Measurements from ENCODE around the gene COL20A1.
A peak's percentile ranks its signal among the peaks of the same experiment; 100 is the strongest.

The COL20A1 gene

GRCh38 chr20:63359937-63360849 is 67.2 kb downstream of the COL20A1 start (continued):
- TF ChIP-seq ZNF362 (tag by site-specific recombination; IDR thresholded peaks at IDR 0.05) (no peak), ZNF394 (tag by site-specific recombination; IDR thresholded peaks at IDR 0.05; ENCODE audit: borderline replicate concordance) (no peak), ZNF747 (tag by site-specific recombination; IDR thresholded peaks at IDR 0.05) (no peak), PRDM6 (tag by site-specific recombination; IDR thresholded peaks at IDR 0.05) (no peak), ZNF404 (tag by site-specific recombination; IDR thresholded peaks at IDR 0.05) (no peak), ZEB2 (tag by site-specific recombination; IDR thresholded peaks at IDR 0.05) (no peak), ZNF510 (tag by site-specific recombination; IDR thresholded peaks at IDR 0.05; ENCODE audit: insufficient replicate concordance) (no peak), ZNF280C (tag by site-specific recombination; IDR thresholded peaks at IDR 0.05) (no peak), ATF2 (tag by site-specific recombination; IDR thresholded peaks at IDR 0.05; ENCODE audit: low read depth) (no peak), ZFP69B (tag by site-specific recombination; IDR thresholded peaks at IDR 0.05) (peak; percentile 35; the same call in 1 of the 2 replicates), TCF7L2 (IDR thresholded peaks at IDR 0.05; ENCODE audit: borderline replicate concordance, low read depth, low read length) (no peak), ZNF114 (tag by site-specific recombination; IDR thresholded peaks at IDR 0.05) (no peak), MYNN (tag by site-specific recombination; IDR thresholded peaks at IDR 0.05; ENCODE audit: borderline replicate concordance) (no peak), ZNF26 (tag by site-specific recombination; IDR thresholded peaks at IDR 0.05) (no peak), ZNF335 (tag by site-specific recombination; conservative IDR thresholded peaks at IDR 0.05) (peak; percentile 37; the same call in 1 of the 2 replicates), KLF1 (tag by site-specific recombination; IDR thresholded peaks at IDR 0.05) (peak; percentile 95), ZBTB11 (tag by site-specific recombination; conservative IDR thresholded peaks at IDR 0.05; ENCODE audit: low read depth) (no peak), ZNF350 (tag by site-specific recombination; IDR thresholded peaks at IDR 0.05) (no peak), ZNF777 (tag by site-specific recombination; IDR thresholded peaks at IDR 0.05; ENCODE audit: borderline replicate concordance) (no peak), ZNF664 (tag by site-specific recombination; IDR thresholded peaks at IDR 0.05) (no peak), ZNF16 (tag by site-specific recombination; IDR thresholded peaks at IDR 0.05; ENCODE audit: low read depth) (no peak), ZBTB20 (tag by site-specific recombination; IDR thresholded peaks at IDR 0.05) (0 out of 2 replicates have a peak, but pooled peaks have one; percentile 21)

All from HEK293 (cell line).